GM19023 (cell line): ENCODE results near the gene VSTM4.
A peak's percentile ranks its signal among the peaks of the same experiment; 100 is the strongest.

ENCODE experiments used
- ATAC-seq: cut with Tn5 transposase; IDR thresholded peaks from one replicate; pipeline ENCODE4 v1.9.1; 2021; ENCODE audit warnings: mild to moderate bottlenecking, moderate library complexity; ENCODE audit not compliant: unreplicated experiment

VSTM4 gene

GRCh38 chr10:49011756-49012155, 103.6 kb downstream of the VSTM4 start:
- no peak for ATAC-seq

- no peak for ATAC-seq
Observed at GRCh38 chr10:49010865-49011264, 104.5 kb downstream of the VSTM4 start.

- no peak for ATAC-seq
Observed at GRCh38 chr10:49010295-49010694, 105.0 kb downstream of the VSTM4 start.

- no peak for ATAC-seq
Observed at GRCh38 chr10:49009199-49009979, 105.9 kb downstream of the VSTM4 start.

GRCh38 chr10:49008505-49009198, 106.7 kb downstream of the VSTM4 start:
- no peak for ATAC-seq

- no peak for ATAC-seq
Observed at GRCh38 chr10:49008091-49008490, 107.2 kb downstream of the VSTM4 start.

- ATAC-seq, result no peak
Observed at GRCh38 chr10:49007129-49007528, 108.2 kb downstream of the VSTM4 start.

GRCh38 chr10:49005270-49005669, 110.1 kb downstream of the VSTM4 start:
- no peak for ATAC-seq

GRCh38 chr10:49001870-49002672, 113.3 kb downstream of the VSTM4 start:
- no peak for ATAC-seq

GRCh38 chr10:49001402-49001801, 113.9 kb downstream of the VSTM4 start:
- no peak for ATAC-seq

- no peak for ATAC-seq
Observed at GRCh38 chr10:49000437-49001398, 114.6 kb downstream of the VSTM4 start.

- no peak for ATAC-seq
Observed at GRCh38 chr10:48999346-48999745, 116.0 kb downstream of the VSTM4 start.

GRCh38 chr10:48996329-48996728, 119.0 kb downstream of the VSTM4 start:
- ATAC-seq, result no peak

GRCh38 chr10:48993627-48994026, 121.7 kb downstream of the VSTM4 start:
- no peak for ATAC-seq

GRCh38 chr10:48990226-48990625, 125.1 kb downstream of the VSTM4 start:
- no peak for ATAC-seq

GRCh38 chr10:48985621-48986158, 129.6 kb downstream of the VSTM4 start:
- no peak for ATAC-seq

- ATAC-seq, result no peak
Observed at GRCh38 chr10:48983648-48984351, 131.5 kb downstream of the VSTM4 start.

GRCh38 chr10:48982584-48982983, 132.7 kb downstream of the VSTM4 start:
- ATAC-seq, result no peak

GRCh38 chr10:48981310-48981907, 133.9 kb downstream of the VSTM4 start:
- ATAC-seq, result peak; percentile 67
